CD4-positive, alpha-beta T cell treated with Interleukin-6 at 100 ng/mL for 8 hours (primary cell): ENCODE results near the gene PHF21B.
"Not testable (repeated sequence)": the region's sequence is repeated elsewhere in the genome, so short reads cannot be mapped to it uniquely, and the experiment has no call there.

ENCODE experiments used
- DNase-seq: peaks from one replicate; pipeline ENCODE4 v3.0.0-alpha.2; 2020; ENCODE audit warnings: mixed read lengths, low spot score

PHF21B gene

DNA sequence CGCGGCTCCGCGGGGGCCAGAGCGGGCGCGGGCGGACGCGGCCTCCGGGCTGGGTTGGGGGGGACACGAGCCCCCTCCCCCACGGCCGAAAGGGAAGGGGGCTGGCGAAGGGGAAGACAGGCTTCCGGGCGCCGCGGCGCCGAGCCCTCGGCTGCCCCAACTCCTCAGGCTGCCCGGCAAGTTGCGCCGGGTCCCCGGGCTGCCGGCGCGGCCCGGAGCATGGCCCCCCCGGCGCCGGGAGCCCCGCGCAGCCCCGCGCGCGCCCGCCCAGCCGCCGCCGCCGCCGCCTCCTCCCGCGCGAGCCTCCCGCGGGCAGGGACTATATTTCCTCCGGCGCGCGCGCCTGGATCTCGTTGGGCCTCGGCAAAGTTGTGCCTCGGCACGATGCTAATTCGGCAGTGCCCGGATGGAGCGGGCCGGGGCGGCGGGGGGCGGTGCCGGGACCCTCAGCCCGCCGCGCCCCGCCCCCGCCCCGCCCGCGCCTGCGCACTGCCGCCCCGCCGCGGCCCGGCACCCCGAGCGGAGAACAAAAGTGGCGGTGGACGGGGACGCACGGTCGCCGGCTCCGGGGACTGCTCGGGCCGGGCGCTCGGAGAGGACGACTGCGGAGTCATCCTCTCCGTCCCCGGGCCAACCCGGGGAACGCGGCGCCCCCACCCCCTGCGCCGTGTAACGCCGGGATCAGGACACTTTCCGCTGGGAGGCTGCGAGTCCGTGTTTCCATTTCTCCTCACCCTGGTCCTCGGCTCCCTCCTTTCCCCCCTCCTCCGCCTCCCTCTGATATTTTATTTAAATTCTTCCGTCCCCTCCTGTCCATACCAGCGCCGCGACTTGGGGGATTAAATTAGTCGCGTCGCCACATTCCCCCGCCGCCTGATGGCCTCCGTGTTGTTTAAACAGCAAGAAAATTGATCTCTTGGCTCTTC, at the start of gene PHF21B:
Gene PHF21B (minus strand): TSS at position 400 of the 926 bp plus-strand sequence. CDS start 456 bp downstream, outside the sequence.
- DNase-seq = no peak

DNA sequence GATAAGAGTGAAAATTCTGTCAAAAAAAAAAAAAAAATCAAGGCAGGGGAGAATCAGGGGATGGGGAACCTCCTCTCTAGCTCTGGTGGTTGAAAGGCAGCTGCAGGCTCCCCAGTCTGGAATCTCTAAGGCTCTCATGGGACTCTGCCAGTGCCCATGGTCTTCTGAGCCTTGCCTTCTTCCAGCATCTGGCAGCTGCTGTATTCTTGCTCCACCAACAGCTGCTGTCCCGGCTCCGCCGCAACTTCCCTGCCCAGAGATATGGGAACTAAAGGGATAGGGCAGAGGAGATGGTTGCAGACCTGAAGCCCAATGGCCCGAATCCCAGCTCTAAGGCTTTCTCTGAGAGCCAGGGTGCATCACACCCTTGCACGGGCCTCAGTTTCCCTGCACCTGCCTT, 49.5 kb upstream of the PHF21B start:
- no peak for DNase-seq

DNA sequence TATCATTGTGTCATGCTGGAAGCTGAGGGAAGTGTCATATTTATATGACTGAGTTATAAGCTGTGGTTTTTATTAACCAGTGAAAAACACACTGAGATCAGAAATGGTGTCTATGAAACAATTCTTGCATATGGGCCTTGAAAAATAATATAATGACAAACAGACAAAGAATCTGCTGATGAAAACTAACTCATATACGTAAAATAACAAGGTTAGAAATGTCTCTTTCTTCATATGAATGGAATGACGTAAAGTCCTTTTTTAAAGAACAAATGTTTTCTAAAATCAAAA, 48.8 kb upstream of the PHF21B start:
- no peak for DNase-seq

DNA sequence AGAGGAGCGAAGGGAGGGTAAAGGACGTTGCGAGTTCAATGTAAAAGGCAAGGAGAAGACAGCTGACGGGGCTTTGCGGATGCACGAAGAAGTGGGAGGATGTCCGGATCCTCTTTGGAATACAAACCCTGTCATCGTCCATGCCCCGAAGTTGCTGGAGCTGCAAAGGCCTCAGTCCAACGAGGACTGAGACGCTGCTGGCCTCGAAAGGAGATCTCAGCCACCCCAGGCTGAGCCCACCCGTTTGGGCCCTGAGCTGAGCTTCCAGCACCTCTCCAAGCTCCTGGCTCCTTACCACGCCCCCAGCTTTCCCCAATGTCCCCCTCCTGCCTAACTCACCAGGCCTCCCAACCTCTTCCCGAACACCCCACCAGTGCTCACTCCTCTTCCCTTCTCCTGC, 46.1 kb upstream of the PHF21B start:
- no peak for DNase-seq

DNA sequence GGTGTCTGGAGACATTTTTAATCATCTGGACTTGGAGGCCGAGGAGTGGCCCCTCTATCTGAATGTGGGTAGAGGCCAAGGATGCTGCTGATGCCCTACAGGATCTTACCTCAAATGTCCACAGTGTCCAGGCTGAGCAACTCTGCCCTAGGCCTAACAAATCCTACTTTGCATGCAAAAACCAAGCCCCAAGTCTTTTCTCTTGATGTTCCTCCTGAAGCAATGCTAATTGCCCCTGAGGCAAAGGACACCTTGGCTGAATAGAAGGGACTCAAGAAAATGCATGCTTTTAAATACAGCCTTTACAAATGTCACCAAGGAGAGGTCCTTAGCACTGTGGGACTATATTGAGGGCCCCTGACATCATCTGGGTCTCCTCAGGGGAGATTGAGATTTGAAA, 43.8 kb upstream of the PHF21B start:
- DNase-seq = no peak

DNA sequence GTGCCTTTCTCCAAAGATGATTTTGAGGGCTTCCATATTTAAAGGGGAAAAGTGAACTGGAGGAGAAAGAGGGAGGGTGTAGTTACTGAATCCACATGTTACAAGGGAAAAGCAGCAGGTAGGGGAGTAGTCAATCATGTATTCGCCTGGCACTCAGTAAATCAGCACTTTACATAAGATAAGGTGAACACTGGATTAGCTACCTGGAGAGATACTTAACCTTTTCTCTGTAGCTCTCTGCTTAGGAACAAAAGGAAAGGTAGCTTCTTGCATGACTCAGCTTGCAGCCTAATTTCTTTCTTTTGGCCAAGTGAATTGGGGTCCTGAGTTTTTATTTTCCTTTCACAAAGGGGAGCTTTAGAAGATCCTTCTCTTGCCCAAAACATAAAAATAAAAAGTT, 43.3 kb upstream of the PHF21B start:
- no peak for DNase-seq

DNA sequence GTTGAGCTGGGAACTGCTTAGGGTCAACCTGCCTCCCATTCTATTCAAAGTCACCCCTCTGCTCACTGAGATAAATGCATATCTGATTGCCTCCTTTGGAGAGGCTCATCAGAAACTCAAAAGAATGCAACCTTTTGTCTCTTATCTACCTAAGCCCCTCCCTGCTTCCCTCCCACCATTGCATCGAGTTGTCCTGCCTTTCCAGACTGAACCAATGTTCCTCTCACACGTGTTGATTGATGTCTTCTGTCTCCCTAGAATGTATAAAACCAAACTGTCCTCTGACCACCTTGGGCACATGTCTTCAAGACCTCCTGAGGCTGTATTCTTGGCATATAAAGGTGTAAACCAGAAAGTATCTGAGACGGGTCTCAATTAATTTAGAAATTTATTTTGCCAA, 42.9 kb upstream of the PHF21B start:
- not testable (repeated sequence) for DNase-seq

DNA sequence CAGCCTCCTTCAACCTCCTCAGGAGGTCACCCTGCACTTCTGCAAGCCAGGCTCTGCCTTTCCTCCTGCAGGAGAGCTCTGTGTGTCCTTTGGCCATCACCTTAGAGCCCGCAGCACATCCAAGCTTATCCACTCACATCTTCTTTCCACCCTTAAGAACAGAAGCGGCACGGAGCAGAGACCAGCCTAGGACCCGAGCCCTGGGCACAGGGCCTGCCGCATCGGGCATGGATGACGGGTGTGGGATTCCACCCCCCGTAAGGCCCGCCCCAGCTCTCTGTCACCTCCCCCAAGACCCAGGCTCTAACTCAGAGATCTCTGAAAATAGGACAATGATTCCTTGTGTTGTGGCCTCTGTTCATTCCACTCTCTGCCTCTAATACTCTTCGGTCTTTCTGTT, 42.1 kb upstream of the PHF21B start:
- no peak for DNase-seq

DNA sequence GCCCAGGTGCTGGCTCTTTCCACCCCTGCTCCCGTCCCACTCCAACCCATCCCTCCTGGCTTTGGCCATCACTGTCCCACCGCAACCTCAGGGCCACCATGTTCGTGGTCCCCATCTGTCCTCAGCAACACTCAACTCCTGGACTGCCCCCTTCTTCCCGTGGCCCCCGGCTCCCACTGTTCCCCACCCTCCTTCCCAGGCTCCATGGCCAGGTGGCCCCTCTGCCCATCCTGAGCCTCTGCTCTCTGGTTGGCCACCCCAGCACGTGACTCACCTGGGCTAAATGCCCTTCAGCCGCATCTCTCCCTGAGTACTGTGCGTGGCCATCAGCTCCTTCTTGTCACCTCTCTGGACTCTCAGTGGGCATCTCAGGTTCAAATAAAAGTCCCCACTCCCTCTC, 41.6 kb upstream of the PHF21B start:
- no peak for DNase-seq

DNA sequence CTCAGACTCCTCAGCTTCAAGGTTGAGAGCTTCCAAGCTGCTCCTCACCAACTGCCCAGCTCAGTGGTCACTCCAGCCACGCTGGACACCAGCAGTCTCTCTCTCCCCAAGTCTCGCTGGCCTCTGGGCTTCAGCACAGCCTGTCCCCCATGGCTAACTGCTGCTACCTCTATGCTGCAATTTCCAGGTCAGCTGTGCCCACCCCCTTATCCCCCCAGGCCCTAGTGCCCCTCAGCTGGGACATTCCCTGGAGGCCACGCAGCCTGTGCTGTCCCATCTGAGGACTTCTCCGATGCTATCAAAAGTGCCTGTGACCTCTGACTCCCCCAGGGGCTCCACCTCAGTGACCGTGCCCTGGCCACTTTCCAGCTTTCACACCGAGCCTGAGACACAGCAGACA, 37.5 kb upstream of the PHF21B start:
- DNase-seq = no peak

DNA sequence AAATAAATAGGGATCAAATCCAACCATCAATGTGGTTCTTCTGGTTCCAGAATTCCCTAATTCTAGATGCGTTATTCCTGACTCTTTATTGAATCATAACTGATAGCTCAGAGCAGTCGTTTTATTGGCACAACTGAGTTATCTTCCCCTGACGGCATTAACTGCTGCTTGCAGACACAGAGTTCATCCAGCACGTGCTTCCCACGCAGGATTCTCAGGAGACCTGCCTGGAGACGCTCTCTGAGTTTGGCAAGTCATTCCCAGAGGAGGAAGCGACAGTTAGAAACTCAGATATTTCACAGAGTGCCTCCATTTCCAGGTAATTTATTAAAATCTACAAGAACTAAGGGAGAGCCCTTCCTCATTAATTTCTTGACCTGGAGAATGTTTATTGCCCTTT, 35.4 kb upstream of the PHF21B start:
- no peak for DNase-seq

DNA sequence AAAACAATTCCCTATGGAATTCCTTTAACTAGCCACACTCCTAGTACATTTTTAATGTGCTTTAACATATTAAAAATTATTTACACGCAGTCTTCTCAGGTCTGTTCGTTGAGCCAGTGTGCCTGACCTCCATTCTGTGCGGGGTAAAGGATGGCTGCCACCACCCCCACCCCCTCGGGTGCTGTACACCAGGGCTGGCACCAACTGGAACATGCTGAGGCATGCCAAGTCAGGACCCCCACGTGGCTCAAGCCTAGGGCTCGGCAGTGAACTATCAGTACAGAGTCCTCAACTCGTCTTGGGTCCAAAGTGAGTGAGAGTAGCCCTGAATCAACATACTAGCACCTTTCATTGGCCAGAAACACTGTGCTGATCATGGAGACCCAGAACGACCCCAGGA, 32.5 kb upstream of the PHF21B start:
- DNase-seq = no peak

DNA sequence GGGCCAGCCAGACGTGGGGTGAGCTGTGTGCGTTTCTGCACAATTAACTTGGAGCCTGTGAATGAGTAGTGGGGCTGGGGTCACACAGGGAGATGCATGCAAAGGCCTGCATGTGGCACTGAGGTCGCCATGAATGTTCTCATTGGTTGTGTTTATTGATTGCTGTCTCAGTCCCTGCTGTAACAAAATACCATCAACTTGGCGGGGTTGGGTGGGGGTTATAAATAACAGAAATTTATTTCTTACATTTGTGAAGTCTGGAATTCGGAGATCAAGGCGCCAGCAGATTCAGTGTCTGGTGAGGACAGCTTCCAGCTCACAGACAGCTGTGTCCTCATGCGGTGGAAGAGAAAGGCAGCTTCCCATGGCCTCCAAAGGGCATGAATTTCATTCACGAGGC, 29.3 kb upstream of the PHF21B start:
- no peak for DNase-seq

DNA sequence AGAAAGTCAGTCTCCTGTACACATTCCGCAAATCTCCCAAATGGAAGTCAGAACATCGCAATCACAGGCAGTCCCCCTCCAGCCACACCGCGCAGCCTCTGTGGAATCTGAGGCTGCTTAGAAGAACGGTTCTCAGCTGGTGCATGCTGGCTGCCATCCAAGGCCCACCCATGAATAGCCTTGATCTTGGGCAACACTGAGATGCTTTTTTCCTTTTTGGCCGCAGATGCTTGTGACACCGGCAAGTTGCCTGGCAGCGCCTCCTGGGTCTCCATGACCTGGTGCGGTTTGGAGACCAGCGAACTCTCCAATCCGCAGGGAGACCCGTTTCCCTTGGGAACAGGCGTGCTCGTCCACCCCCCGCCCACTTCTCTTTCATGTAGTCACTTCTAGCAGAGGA, 26.3 kb upstream of the PHF21B start:
- no peak for DNase-seq

DNA sequence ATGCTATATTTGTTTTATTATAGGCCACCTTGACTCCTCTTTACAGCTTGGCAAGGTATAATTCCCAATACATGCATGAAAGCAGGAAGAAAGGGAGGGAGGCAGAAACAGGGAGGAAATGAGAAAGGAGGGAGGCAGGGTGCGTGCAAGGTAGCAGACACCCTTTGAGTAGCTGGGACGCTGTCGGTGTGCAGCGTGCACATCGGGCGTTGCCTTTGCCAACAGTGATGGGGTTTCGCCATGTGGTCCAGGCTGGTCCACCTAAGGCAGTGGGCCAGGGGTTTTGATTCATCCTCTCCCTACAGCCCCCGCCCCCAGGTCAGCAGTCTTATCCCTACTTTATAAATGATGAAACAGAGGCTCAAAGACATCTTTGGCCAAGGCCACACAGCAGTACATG, 25.0 kb upstream of the PHF21B start:
- DNase-seq = no peak

DNA sequence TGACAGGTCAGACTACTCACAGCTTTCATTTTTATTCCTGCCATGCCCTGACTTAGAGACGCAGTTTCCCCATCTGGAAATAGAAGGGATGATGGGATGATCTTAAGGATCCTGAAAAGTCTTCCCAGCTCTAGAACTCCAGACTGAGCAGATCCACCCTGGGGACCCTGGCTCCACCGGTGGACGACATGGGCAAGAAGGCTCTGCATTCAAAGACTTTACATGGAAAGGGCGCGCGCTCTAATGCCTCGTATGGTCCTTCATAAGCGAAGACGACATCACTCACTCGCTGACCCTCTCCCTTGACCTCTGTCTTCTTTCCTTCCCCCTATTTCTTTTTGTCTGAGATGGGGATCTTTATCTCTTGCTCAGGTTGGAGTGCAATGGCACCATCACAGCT, 24.4 kb upstream of the PHF21B start:
- no peak for DNase-seq

DNA sequence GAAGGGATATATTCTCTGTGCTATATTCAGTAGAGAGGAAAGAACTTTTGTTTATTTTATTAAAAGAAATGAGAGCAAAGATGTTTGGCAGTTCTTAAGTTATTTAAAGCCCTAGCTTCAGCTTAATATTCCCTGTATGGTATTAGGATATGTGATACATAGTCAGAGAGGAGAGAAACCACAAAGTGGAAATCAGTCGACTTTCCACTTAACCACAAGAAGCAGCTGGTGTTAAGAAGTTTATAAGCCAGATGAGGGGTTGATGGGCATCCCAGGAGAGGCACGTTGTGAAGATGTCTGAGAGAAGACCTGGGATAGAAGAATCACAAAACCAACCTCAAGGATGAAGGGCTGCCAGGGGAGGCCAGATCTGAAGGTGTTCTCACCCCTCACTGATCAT, 23.3 kb upstream of the PHF21B start:
- no peak for DNase-seq

DNA sequence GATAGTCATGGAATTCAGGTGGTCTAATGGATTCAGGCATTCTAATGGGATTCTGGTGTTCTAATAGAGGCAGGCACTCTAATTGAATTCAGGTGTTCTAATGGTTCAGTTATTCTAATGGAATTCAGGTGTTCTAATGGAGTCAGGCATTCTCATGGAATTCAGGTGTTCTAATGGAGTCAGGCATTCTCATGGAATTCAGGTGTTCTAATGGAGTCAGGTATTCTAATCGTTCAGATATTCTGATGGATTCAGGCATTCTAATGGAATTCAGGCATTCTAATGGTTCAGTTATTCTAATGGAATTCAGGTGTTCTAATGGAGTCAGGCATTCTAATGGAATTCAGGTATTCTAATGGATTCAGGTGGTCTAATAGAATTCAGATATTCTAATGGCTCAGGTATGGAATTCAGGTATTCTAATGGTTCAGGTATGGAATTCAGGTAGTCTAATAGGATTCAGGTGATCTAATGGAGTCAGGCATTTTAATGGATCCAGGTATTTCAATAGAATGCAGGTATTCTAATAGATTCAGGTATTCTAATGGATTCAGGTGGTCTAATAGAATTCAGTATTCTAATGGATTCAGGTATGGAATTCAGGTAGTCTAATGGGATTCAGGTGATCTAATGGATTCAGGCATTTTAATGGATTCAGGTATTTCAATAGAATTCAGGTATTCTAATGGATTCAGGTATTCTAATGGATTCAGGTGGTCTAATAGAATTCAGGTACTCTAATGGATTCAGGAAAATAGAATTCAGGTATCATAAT, 22.0 kb upstream of the PHF21B start:
- DNase-seq = no peak

DNA sequence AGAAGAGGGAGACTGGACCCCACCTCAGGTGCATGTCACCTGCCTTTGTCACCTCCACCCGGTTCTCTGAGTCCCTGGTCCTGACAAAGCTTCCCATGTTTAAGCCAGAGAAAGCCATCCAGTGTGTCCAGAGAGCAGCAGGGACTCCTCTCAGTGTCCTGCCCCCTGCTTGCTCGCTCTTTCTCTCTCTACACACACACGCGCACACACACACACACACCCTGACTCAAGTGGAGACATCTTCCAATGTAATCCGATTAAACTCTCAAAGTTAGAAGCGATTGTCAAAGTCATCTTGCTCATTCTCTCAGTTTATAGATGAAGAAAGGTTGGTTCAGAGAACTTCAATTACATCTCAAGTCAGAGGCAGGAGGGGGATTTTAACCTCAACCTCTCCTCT, 19.7 kb upstream of the PHF21B start:
- DNase-seq = no peak

DNA sequence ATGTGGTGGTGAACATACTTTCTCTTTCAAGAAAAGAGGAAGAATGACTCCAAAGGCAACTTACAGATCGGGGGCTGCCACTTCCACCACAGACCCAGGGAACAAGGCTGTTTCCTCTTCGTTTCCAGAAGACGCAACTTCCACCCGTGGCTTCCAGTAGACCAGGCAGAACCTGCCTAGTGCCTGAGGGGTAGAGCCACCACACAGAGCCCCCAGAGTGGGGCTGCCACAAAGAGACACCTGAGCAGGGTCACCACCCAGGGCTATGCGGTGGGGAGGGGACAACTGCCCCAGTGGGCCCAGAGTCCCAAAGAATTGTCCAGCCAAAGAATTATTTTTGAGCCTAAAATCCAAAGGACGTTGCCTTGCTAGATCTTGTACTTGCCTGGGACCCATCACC, 16.7 kb upstream of the PHF21B start:
- no peak for DNase-seq

DNA sequence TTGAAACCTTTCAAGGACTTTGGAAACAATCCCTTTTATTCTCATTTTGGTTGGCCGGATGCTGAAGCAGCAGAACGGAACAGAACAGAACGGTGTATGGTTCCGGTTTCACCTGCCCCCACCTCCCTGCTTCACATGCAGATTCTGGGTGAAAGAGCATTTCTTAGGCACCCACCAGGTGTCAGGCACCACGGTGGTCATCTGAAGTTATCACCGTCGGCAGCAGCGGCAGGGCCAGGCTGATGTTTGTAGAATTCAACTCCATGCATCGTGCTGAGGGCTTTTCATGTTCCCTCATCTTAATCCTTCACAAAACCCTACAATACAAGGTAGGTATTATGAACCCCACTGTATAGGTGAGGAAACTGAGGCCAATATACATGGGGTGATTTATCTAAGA, 13.6 kb upstream of the PHF21B start:
- no peak for DNase-seq

DNA sequence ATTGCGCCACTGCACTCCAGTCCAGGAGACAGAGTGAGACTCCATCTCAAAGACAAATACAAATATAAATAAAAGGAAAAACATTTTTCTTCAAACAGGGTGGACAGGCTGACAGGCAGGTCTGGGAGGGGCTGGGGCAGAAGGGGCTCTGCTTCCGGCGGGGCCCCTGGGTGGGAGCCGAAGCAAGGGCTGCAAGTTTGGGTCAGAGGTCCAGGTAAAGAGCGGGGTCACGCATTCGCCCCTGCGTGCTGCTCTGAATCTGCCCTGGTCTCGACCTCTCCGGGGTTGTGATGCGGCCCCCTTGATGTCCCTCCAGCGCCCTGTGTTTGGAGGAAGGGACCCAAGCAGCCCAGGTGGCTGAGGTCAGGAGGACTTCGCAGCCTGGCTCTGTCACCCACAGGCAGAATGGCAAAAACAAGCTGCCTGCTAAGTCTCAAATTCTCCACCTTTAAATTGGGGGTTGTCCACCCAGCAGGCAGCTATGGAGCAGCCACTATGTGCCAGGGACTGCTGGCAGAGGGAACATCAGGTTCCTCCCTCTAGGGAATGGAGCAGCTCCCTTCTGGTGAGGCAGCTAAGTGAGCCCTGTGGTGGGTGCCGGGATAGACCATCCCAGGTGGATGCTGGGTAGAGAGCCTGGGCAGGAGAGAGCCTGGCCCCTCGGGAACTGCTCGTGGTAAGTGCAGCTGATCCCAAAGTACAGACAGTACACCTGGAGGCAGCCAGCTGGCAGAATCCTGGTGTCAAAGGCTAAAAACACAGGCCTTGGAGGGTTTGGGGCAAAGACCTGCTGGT, 10.3 kb upstream of the PHF21B start:
- no peak for DNase-seq

DNA sequence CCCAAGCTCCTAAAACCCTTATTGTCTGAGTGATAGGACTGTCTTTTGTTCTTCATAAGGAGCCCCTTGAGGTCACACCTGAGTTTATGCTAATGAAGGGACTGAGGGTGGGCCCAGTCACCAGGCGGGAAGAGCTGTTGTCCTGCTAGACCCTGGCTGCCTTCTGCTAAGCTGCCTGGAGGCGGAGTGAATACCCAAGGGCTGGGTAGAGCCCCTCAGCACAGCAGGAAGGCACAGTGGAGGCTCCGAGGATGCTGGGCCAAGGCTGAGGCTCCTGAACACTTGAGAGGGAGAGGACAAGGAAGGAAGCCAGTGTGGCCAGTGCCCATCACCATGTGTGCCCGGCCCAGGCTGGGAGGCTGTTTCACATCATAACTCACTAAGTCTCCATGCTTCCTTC, 4.8 kb upstream of the PHF21B start:
- no peak for DNase-seq
